GM23338 (cell line): Measurements from ENCODE around the gene COPS7B. TPM values are rescaled to one million over a fixed set of nuclear protein-coding genes. Genes with fewer than 3 reads are reported as not detected.

ENCODE experiments used
- ATAC-seq: fragments of 200-7000 bp; cut with Tn5 transposase; 3 replicates; pipeline ENCODE4 v1.9.1; 2020
- DNase-seq: peaks from one replicate; pipeline ENCODE4 v3.0.0-alpha.2; 2015; ENCODE audit warnings: low spot score
- H2AFZ ChIP-seq: fragments of 200-600 bp; sonication (generic); 2 replicates; pipeline ENCODE4 v1.8.0; 2016; ENCODE audit warnings: antibody characterized with exemption, mild to moderate bottlenecking, moderate library complexity
- H3F3A ChIP-seq: fragments of 200-600 bp; sonication (generic); replicated peaks from 2 replicates; pipeline ENCODE4 v1.8.0; 2017; ENCODE audit warnings: antibody characterized with exemption, mixed run types, low read depth
- H3K27ac ChIP-seq: fragments of 200-600 bp; sonication (generic); 2 replicates; pipeline ENCODE4 v1.6.1; 2016; ENCODE audit warnings: low read depth
- H3K27me3 ChIP-seq: fragments of 200-600 bp; sonication (generic); 2 replicates; pipeline ENCODE4 v1.8.0; 2016; ENCODE audit warnings: mild to moderate bottlenecking, mixed run types, moderate library complexity; ENCODE audit not compliant: insufficient read depth
- H3K36me3 ChIP-seq: fragments of 200-600 bp; sonication (generic); 2 replicates; pipeline ENCODE4 v1.8.0; 2016; ENCODE audit warnings: mild to moderate bottlenecking; ENCODE audit not compliant: insufficient read depth
- H3K4me1 ChIP-seq: fragments of 200-600 bp; sonication (generic); 2 replicates; pipeline ENCODE4 v1.8.0; 2016; ENCODE audit warnings: mild to moderate bottlenecking, moderate library complexity; ENCODE audit not compliant: insufficient read depth
- H3K4me2 ChIP-seq: fragments of 200-600 bp; sonication (generic); 2 replicates; pipeline ENCODE4 v1.7.1; 2017; ENCODE audit warnings: mixed run types
- H3K4me3 ChIP-seq: fragments of 200-600 bp; sonication (generic); 2 replicates; pipeline ENCODE4 v1.6.1; 2016; ENCODE audit warnings: mixed run types
- H3K79me2 ChIP-seq: fragments of 200-600 bp; sonication (generic); replicated peaks from 2 replicates; pipeline ENCODE4 v1.8.0; 2017; ENCODE audit warnings: mild to moderate bottlenecking; ENCODE audit not compliant: insufficient read depth
- H3K9me2 ChIP-seq: fragments of 200-600 bp; sonication (generic); 2 replicates; pipeline ENCODE4 v1.8.0; 2017; ENCODE audit not compliant: insufficient read depth
- H4K20me1 ChIP-seq: fragments of 200-600 bp; sonication (generic); replicated peaks from 2 replicates; pipeline ENCODE4 v1.8.0; 2017; ENCODE audit warnings: mild to moderate bottlenecking; ENCODE audit not compliant: insufficient read depth
- H3K27ac Mint-ChIP-seq: 2 replicates; pipeline ENCODE4 v1.8.0; 2020; ENCODE audit warnings: inconsistent platforms, mild to moderate bottlenecking, moderate library complexity, mixed read lengths
- H3K27me3 Mint-ChIP-seq: 3 replicates; pipeline ENCODE4 v1.8.0; 2022; ENCODE audit warnings: low read depth, mild to moderate bottlenecking, moderate library complexity, mixed read lengths, inconsistent platforms; ENCODE audit not compliant: insufficient read depth, poor library complexity
- H3K36me3 Mint-ChIP-seq: 3 replicates; pipeline ENCODE4 v1.8.0; 2021; ENCODE audit warnings: low read depth, mild to moderate bottlenecking, inconsistent platforms, moderate library complexity, mixed read lengths
- H3K4me1 Mint-ChIP-seq: 3 replicates; pipeline ENCODE4 v1.8.0; 2020; ENCODE audit warnings: mild to moderate bottlenecking, inconsistent platforms, mixed read lengths
- H3K4me3 Mint-ChIP-seq: 3 replicates; pipeline ENCODE4 v1.8.0; 2021; ENCODE audit warnings: moderate library complexity, mild to moderate bottlenecking, inconsistent platforms, mixed read lengths
- H3K9me3 Mint-ChIP-seq: 3 replicates; pipeline ENCODE4 v1.8.0; 2020; ENCODE audit warnings: moderate library complexity, mild to moderate bottlenecking, inconsistent platforms, mixed read lengths
- EZH2 ChIP-seq: fragments of 200-600 bp; sonication (generic); IDR thresholded peaks from one replicate; pipeline ENCODE4 v1.8.0; 2017; ENCODE audit warnings: antibody characterized with exemption, mild to moderate bottlenecking, low read depth; ENCODE audit not compliant: unreplicated experiment
- EZH2phosphoT487 ChIP-seq: fragments of 200-600 bp; sonication (generic); IDR thresholded peaks from one replicate; pipeline ENCODE4 v1.8.1; 2018; ENCODE audit warnings: antibody characterized with exemption; ENCODE audit not compliant: unreplicated experiment
- NANOG ChIP-seq: IDR thresholded peaks from 2 replicates; pipeline ENCODE4 v1.6.1; 2016; ENCODE audit warnings: antibody characterized with exemption, borderline replicate concordance
- POLR2AphosphoS5 ChIP-seq: IDR thresholded peaks from 2 replicates; pipeline ENCODE4 v1.6.1; 2016; ENCODE audit warnings: antibody characterized with exemption, low read depth
- ZNF114 ChIP-seq: fragments of 250-450 bp; sonication (Bioruptor Pico); IDR thresholded peaks from 2 replicates; pipeline ENCODE4 v1.5.0; 2020; ENCODE audit warnings: mild to moderate bottlenecking, moderate library complexity
- ZNF331 ChIP-seq: fragments of 250-450 bp; sonication (Bioruptor Pico); IDR thresholded peaks from 2 replicates; pipeline ENCODE4 v1.5.0; 2020; ENCODE audit warnings: low read depth, mild to moderate bottlenecking, moderate library complexity
- polyA plus RNA-seq: library from polyadenylated mRNA; unstranded; fragments of >200 nt; fragmentation: Nextera tagmentation; extraction: Ambion mirVana; gene quantifications from 2 replicates; pipeline ENCODE4 v1.2.1, GENCODE V29; 2016
- total RNA-seq: library from RNA; depleted of rRNA; stranded (reverse); fragments of >200 nt; shearing (Covaris generic); gene quantifications from 2 replicates; pipeline ENCODE4 v1.2.3, GENCODE V29; 2014
- TF ChIP-seq, protein P1 (sequence below): fragments of 250-450 bp; sonication (Bioruptor Pico); IDR thresholded peaks from 2 replicates; pipeline ENCODE4 v1.5.0; 2020; ENCODE audit warnings: mild to moderate bottlenecking, moderate library complexity
- TF ChIP-seq, protein P2 (sequence below): IDR thresholded peaks from 2 replicates; pipeline ENCODE4 v1.6.1; 2016; ENCODE audit warnings: antibody characterized with exemption
- TF ChIP-seq, protein P3 (sequence below): IDR thresholded peaks from one replicate; pipeline ENCODE4 v1.6.1; 2018; ENCODE audit warnings: antibody characterized with exemption; ENCODE audit not compliant: unreplicated experiment

COPS7B gene
- total and polyA plus RNA-seq, 2 experiments from 2014 or later = 40.9 to 63.7 TPM

DNA sequence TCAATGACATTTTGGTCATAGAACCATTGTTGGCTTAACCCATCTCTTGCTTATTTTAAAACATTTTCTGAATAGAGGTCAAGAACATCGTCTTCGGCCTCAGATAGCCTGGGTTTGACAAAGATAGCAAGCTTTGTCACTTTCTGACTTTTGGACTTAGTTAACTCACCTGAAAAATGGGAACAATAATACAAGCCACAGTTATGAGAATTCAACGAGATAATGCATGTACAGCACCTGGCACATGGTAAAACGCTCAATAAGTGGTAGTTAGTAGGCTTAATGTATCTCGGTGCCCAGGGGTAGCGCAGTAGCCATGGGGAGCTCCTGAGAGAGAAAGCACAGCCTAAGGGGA, 446 bp upstream of the COPS7B start:
- H3K27me3 Mint-ChIP-seq = peaks cover 4% of the 10 kb centered on the region
- Histone ChIP-seq H3F3A (peaks cover 21% of the 10 kb centered on the region), H3K27me3 (no peaks in the 10 kb centered on the region), H3K4me1 (peaks cover 23% of the 10 kb centered on the region), H3K4me2 (peak overlapping the region; percentile 99), H3K4me3 (peak overlapping the region; percentile 98), H4K20me1 (peaks cover 29% of the 10 kb centered on the region; the same call in 1 of the 2 replicates), H3K9me2 (no peaks in the 10 kb centered on the region), H3K79me2 (peaks cover 79% of the 10 kb centered on the region), H3K36me3 (no peaks in the 10 kb centered on the region; the same call in 1 of the 2 replicates), H2AFZ (peak overlapping the region; percentile 98), H3K27ac (peak overlapping the region; percentile 99)
- H3K4me3 Mint-ChIP-seq = peak overlapping the region; percentile 85
- H3K9me3 Mint-ChIP-seq = no peaks in the 10 kb centered on the region
- ATAC-seq = no peak
- no peak for DNase-seq
- H3K4me1 Mint-ChIP-seq = peaks cover 27% of the 10 kb centered on the region
- peaks cover 7% of the 10 kb centered on the region; the same call in 2 of the 3 replicates for H3K36me3 Mint-ChIP-seq
- no peak for TF ChIP-seq EZH2
- no peak for TF ChIP-seq ZNF114 (CRISPR knock-in tag)
- TF ChIP-seq, protein P1, sequence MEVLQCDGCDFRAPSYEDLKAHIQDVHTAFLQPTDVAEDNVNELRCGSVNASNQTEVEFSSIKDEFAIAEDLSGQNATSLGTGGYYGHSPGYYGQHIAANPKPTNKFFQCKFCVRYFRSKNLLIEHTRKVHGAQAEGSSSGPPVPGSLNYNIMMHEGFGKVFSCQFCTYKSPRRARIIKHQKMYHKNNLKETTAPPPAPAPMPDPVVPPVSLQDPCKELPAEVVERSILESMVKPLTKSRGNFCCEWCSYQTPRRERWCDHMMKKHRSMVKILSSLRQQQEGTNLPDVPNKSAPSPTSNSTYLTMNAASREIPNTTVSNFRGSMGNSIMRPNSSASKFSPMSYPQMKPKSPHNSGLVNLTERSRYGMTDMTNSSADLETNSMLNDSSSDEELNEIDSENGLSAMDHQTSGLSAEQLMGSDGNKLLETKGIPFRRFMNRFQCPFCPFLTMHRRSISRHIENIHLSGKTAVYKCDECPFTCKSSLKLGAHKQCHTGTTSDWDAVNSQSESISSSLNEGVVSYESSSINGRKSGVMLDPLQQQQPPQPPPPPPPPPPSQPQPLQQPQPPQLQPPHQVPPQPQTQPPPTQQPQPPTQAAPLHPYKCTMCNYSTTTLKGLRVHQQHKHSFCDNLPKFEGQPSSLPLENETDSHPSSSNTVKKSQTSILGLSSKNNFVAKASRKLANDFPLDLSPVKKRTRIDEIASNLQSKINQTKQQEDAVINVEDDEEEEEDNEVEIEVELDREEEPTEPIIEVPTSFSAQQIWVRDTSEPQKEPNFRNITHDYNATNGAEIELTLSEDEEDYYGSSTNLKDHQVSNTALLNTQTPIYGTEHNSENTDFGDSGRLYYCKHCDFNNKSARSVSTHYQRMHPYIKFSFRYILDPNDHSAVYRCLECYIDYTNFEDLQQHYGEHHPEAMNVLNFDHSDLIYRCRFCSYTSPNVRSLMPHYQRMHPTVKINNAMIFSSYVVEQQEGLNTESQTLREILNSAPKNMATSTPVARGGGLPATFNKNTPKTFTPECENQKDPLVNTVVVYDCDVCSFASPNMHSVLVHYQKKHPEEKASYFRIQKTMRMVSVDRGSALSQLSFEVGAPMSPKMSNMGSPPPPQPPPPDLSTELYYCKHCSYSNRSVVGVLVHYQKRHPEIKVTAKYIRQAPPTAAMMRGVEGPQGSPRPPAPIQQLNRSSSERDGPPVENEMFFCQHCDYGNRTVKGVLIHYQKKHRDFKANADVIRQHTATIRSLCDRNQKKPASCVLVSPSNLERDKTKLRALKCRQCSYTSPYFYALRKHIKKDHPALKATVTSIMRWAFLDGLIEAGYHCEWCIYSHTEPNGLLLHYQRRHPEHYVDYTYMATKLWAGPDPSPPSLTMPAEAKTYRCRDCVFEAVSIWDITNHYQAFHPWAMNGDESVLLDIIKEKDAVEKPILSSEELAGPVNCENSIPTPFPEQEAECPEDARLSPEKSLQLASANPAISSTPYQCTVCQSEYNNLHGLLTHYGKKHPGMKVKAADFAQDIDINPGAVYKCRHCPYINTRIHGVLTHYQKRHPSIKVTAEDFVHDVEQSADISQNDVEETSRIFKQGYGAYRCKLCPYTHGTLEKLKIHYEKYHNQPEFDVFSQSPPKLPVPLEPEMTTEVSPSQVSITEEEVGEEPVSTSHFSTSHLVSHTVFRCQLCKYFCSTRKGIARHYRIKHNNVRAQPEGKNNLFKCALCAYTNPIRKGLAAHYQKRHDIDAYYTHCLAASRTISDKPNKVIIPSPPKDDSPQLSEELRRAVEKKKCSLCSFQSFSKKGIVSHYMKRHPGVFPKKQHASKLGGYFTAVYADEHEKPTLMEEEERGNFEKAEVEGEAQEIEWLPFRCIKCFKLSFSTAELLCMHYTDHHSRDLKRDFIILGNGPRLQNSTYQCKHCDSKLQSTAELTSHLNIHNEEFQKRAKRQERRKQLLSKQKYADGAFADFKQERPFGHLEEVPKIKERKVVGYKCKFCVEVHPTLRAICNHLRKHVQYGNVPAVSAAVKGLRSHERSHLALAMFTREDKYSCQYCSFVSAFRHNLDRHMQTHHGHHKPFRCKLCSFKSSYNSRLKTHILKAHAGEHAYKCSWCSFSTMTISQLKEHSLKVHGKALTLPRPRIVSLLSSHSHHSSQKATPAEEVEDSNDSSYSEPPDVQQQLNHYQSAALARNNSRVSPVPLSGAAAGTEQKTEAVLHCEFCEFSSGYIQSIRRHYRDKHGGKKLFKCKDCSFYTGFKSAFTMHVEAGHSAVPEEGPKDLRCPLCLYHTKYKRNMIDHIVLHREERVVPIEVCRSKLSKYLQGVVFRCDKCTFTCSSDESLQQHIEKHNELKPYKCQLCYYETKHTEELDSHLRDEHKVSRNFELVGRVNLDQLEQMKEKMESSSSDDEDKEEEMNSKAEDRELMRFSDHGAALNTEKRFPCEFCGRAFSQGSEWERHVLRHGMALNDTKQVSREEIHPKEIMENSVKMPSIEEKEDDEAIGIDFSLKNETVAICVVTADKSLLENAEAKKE (CRISPR knock-in tag) = no peak
- no peak for TF ChIP-seq EZH2phosphoT487
- no peak for TF ChIP-seq NANOG
- H3K27ac Mint-ChIP-seq = peak overlapping the region; percentile 97

DNA sequence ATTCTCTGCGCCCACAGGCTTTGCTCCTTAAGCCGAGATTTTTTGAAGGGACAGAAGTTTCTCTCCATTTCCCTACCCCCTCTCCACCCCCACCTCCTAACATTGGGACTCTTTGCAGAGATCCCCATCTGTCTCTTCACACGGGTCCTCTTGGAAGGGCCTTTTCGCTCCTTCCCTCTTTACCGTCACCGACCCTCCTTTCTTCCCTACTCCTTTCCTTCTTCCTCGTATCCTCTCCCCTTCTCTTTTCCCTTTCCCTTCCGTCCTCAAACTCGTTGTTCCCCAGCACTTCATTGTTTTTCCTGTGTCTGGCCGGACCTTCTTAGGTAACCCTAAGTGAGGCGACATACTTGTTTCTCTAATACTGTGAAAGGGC, 660 bp downstream of the COPS7B start:
- peak; percentile 4 for ATAC-seq
- peaks cover 90% of the 10 kb centered on the region for H3K79me2 ChIP-seq

More for the DNA sequence above, 660 bp downstream of the COPS7B start:
- Histone ChIP-seq H2AFZ (peak overlapping the region; percentile 87), H3K4me1 (peaks cover 23% of the 10 kb centered on the region), H3K27me3 (no peaks in the 10 kb centered on the region), H3K36me3 (no peaks in the 10 kb centered on the region; the same call in 1 of the 2 replicates), H4K20me1 (peaks cover 29% of the 10 kb centered on the region; the same call in 1 of the 2 replicates), H3K27ac (peak overlapping the region; percentile 99), H3K9me2 (no peaks in the 10 kb centered on the region), H3K4me2 (peak overlapping the region; percentile 99), H3K4me3 (peak overlapping the region; percentile 98), H3F3A (peaks cover 21% of the 10 kb centered on the region)
- peak overlapping the region; percentile 85 for H3K4me3 Mint-ChIP-seq
- H3K9me3 Mint-ChIP-seq = no peaks in the 10 kb centered on the region
- peaks cover 26% of the 10 kb centered on the region for H3K4me1 Mint-ChIP-seq
- H3K27me3 Mint-ChIP-seq = peaks cover 4% of the 10 kb centered on the region
- TF ChIP-seq, protein P2, sequence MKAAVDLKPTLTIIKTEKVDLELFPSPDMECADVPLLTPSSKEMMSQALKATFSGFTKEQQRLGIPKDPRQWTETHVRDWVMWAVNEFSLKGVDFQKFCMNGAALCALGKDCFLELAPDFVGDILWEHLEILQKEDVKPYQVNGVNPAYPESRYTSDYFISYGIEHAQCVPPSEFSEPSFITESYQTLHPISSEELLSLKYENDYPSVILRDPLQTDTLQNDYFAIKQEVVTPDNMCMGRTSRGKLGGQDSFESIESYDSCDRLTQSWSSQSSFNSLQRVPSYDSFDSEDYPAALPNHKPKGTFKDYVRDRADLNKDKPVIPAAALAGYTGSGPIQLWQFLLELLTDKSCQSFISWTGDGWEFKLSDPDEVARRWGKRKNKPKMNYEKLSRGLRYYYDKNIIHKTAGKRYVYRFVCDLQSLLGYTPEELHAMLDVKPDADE = no peak
- TF ChIP-seq NANOG (no peak), ZNF114 (CRISPR knock-in tag) (no peak), ZNF331 (CRISPR knock-in tag) (no peak), POLR2AphosphoS5 (no peak)
- TF ChIP-seq, protein P3, sequence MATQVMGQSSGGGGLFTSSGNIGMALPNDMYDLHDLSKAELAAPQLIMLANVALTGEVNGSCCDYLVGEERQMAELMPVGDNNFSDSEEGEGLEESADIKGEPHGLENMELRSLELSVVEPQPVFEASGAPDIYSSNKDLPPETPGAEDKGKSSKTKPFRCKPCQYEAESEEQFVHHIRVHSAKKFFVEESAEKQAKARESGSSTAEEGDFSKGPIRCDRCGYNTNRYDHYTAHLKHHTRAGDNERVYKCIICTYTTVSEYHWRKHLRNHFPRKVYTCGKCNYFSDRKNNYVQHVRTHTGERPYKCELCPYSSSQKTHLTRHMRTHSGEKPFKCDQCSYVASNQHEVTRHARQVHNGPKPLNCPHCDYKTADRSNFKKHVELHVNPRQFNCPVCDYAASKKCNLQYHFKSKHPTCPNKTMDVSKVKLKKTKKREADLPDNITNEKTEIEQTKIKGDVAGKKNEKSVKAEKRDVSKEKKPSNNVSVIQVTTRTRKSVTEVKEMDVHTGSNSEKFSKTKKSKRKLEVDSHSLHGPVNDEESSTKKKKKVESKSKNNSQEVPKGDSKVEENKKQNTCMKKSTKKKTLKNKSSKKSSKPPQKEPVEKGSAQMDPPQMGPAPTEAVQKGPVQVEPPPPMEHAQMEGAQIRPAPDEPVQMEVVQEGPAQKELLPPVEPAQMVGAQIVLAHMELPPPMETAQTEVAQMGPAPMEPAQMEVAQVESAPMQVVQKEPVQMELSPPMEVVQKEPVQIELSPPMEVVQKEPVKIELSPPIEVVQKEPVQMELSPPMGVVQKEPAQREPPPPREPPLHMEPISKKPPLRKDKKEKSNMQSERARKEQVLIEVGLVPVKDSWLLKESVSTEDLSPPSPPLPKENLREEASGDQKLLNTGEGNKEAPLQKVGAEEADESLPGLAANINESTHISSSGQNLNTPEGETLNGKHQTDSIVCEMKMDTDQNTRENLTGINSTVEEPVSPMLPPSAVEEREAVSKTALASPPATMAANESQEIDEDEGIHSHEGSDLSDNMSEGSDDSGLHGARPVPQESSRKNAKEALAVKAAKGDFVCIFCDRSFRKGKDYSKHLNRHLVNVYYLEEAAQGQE = no peak
- H3K36me3 Mint-ChIP-seq = peaks cover 14% of the 10 kb centered on the region
- peak overlapping the region; percentile 83; the same call in 1 of the 2 replicates for H3K27ac Mint-ChIP-seq
- no peak for DNase-seq
